HEK293 (cell line): ENCODE data around the gene EIPR1.

Experiments
- CTCF ChIA-PET: fragments of 350-600 bp; formaldehyde crosslinking; extraction: SDS; loops from one replicate; lab custom pipeline; 2021; ENCODE audit warnings: antibody characterized with exemption; lab: Yijun Ruan, JAX
- POLR2A ChIA-PET: fragments of 300-600 bp; formaldehyde crosslinking; extraction: SDS; loops from one replicate; lab custom pipeline; 2020; ENCODE audit warnings: antibody characterized with exemption, inconsistent platforms; lab: Yijun Ruan, JAX
- H3K27ac ChIP-seq: fragments of 200-500 bp; sonication (Bioruptor generic); 2 replicates; pipeline ENCODE4 v1.5.1; 2014; ENCODE audit warnings: low read depth, low read length, control low read depth, inconsistent platforms; ENCODE audit errors: extremely low read depth
- H3K36me3 ChIP-seq, 2 experiments: fragments of 200-500 bp in 1 of 2; sonication (Bioruptor generic) in 1 of 2; 1 replicate in 1 of 2; 2 replicates in 1 of 2; pipeline ENCODE4 v1.5.1; 2014 to 2017; ENCODE audit warnings: inconsistent platforms in 2 of 2, low read length in 2 of 2; ENCODE audit not compliant: control insufficient read depth in 2 of 2, insufficient read depth in 1 of 2
- H3K4me1 ChIP-seq: fragments of 200-500 bp; sonication (Bioruptor generic); 2 replicates; pipeline ENCODE4 v1.5.1; 2014; ENCODE audit warnings: mild to moderate bottlenecking, low read length, inconsistent platforms; ENCODE audit not compliant: control insufficient read depth, insufficient read depth
- H3K4me3 ChIP-seq: 2 replicates; pipeline ENCODE4 v1.5.1; 2011; ENCODE audit warnings: low read depth, mild to moderate bottlenecking, control low read depth, low read length, moderate library complexity
- H3K9me3 ChIP-seq: fragments of 200-500 bp; sonication (Bioruptor generic); 2 replicates; pipeline ENCODE4 v1.5.1; 2014; ENCODE audit warnings: low read depth, low read length, inconsistent platforms; ENCODE audit not compliant: control insufficient read depth, insufficient read depth
- FEZF1 ChIP-seq: fragments of 450-650 bp; formaldehyde crosslinking; IDR thresholded peaks from 2 replicates; pipeline ENCODE4 v1.5.1; 2016; ENCODE audit warnings: missing biosample characterization, missing genetic modification characterization
- SCRT1 ChIP-seq: fragments of 450-650 bp; formaldehyde crosslinking; IDR thresholded peaks from 2 replicates; pipeline ENCODE4 v1.5.1; 2016; ENCODE audit warnings: missing biosample characterization, missing genetic modification characterization, borderline replicate concordance
- SP2 ChIP-seq: fragments of 450-650 bp; formaldehyde crosslinking; IDR thresholded peaks from 2 replicates; pipeline ENCODE4 v1.5.1; 2016; ENCODE audit warnings: missing biosample characterization, missing genetic modification characterization
- ZBTB8A ChIP-seq: fragments of 450-650 bp; formaldehyde crosslinking; IDR thresholded peaks from 2 replicates; pipeline ENCODE4 v1.5.1; 2016; ENCODE audit warnings: missing biosample characterization, missing genetic modification characterization
- ZNF138 ChIP-seq: fragments of 450-650 bp; formaldehyde crosslinking; IDR thresholded peaks from 2 replicates; pipeline ENCODE4 v1.5.1; 2016; ENCODE audit warnings: missing biosample characterization, missing genetic modification characterization, borderline replicate concordance
- ZNF248 ChIP-seq: fragments of 450-650 bp; formaldehyde crosslinking; IDR thresholded peaks from 2 replicates; pipeline ENCODE4 v1.5.1; 2017; ENCODE audit warnings: missing biosample characterization, missing genetic modification characterization
- ZNF433 ChIP-seq: fragments of 450-650 bp; formaldehyde crosslinking; IDR thresholded peaks from 2 replicates; pipeline ENCODE4 v1.5.1; 2016; ENCODE audit warnings: missing biosample characterization, missing genetic modification characterization, low read depth
- ZNF473 ChIP-seq: fragments of 450-650 bp; formaldehyde crosslinking; IDR thresholded peaks from 2 replicates; pipeline ENCODE4 v1.5.1; 2017; ENCODE audit warnings: missing biosample characterization, missing genetic modification characterization
- ZNF48 ChIP-seq: fragments of 450-650 bp; formaldehyde crosslinking; IDR thresholded peaks from 2 replicates; pipeline ENCODE4 v1.5.1; 2016; ENCODE audit warnings: missing biosample characterization, missing genetic modification characterization
- ZNF514 ChIP-seq: fragments of 450-650 bp; formaldehyde crosslinking; IDR thresholded peaks from 2 replicates; pipeline ENCODE4 v1.5.1; 2016; ENCODE audit warnings: missing biosample characterization, missing genetic modification characterization
- ZNF544 ChIP-seq: fragments of 450-650 bp; formaldehyde crosslinking; IDR thresholded peaks from 2 replicates; pipeline ENCODE4 v1.5.0; 2017; ENCODE audit warnings: missing biosample characterization, missing genetic modification characterization
- ZNF558 ChIP-seq: fragments of 450-650 bp; formaldehyde crosslinking; IDR thresholded peaks from 2 replicates; pipeline ENCODE4 v1.5.1; 2016; ENCODE audit warnings: missing biosample characterization, missing genetic modification characterization
- ZNF654 ChIP-seq: fragments of 450-650 bp; formaldehyde crosslinking; IDR thresholded peaks from 2 replicates; pipeline ENCODE4 v1.5.1; 2016; ENCODE audit warnings: low read depth, missing biosample characterization, missing genetic modification characterization
- ZNF660 ChIP-seq: fragments of 450-650 bp; IDR thresholded peaks from 2 replicates; pipeline ENCODE4 v1.5.1; 2018; ENCODE audit warnings: missing biosample characterization, mild to moderate bottlenecking, missing genetic modification characterization
- ZXDB ChIP-seq: fragments of 450-650 bp; formaldehyde crosslinking; IDR thresholded peaks from 2 replicates; pipeline ENCODE4 v1.5.1; 2016; ENCODE audit warnings: missing biosample characterization, missing genetic modification characterization
- TF ChIP-seq, protein P1 (sequence below): fragments of 450-650 bp; formaldehyde crosslinking; IDR thresholded peaks from 2 replicates; pipeline ENCODE4 v1.5.1; 2017; ENCODE audit warnings: missing biosample characterization, missing genetic modification characterization
- TF ChIP-seq, protein P2 (sequence below): fragments of 450-650 bp; formaldehyde crosslinking; IDR thresholded peaks from 2 replicates; pipeline ENCODE4 v1.5.1; 2016; ENCODE audit warnings: missing biosample characterization, missing genetic modification characterization
- TF ChIP-seq, protein P3 (sequence below): fragments of 450-650 bp; formaldehyde crosslinking; IDR thresholded peaks from 2 replicates; pipeline ENCODE4 v1.5.1; 2016; ENCODE audit warnings: missing biosample characterization, missing genetic modification characterization

The EIPR1 gene

DNA sequence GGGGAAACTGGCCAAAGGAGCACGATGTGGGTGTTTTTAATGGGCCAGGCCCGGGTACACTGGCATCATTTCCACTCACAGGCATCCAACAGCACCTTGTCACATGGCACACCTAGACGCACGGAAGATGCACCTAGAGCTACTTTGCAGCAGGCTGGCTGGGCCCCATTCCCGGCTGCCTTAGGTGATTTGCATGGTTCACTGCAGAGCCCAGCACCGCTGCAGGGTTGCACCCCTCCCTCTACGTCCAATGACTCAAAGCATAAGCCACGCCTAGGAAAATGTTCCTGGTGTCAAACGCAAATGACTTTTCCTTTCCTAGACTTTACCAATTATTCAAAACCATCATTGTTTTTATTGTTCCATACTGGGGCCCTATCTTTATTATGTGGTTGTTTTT lies 222.9 kb downstream of the EIPR1 start:
- TF ChIP-seq ZNF544 (tag by site-specific recombination) (no peak), ZNF660 (tag by site-specific recombination) (no peak), ZNF138 (no peak), ZNF433 (tag by site-specific recombination) (no peak), ZNF654 (no peak), ZXDB (tag by site-specific recombination) (no peak), ZNF558 (no peak), SP2 (tag by site-specific recombination) (no peak), ZNF514 (tag by site-specific recombination) (no peak), FEZF1 (tag by site-specific recombination) (no peak), ZBTB8A (tag by site-specific recombination) (no peak)
- TF ChIP-seq, protein P1, sequence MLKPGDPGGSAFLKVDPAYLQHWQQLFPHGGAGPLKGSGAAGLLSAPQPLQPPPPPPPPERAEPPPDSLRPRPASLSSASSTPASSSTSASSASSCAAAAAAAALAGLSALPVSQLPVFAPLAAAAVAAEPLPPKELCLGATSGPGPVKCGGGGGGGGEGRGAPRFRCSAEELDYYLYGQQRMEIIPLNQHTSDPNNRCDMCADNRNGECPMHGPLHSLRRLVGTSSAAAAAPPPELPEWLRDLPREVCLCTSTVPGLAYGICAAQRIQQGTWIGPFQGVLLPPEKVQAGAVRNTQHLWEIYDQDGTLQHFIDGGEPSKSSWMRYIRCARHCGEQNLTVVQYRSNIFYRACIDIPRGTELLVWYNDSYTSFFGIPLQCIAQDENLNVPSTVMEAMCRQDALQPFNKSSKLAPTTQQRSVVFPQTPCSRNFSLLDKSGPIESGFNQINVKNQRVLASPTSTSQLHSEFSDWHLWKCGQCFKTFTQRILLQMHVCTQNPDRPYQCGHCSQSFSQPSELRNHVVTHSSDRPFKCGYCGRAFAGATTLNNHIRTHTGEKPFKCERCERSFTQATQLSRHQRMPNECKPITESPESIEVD (tag by site-specific recombination) = no peak
- H3K27ac ChIP-seq = no peak overlapping the region
- no peak overlapping the region for H3K4me3 ChIP-seq
- H3K36me3 ChIP-seq = no peaks in the 10 kb centered on the region
- no peaks in the 10 kb centered on the region for H3K9me3 ChIP-seq
- ChIA-PET CTCF (interaction anchor here (0.6 kb wide), 1 partner anchor 1108 kb away, joined by 3 read pairs; no protein-coding TSS in a partner anchor), POLR2A (no interaction called here)
- H3K4me1 ChIP-seq = no peaks in the 10 kb centered on the region

DNA sequence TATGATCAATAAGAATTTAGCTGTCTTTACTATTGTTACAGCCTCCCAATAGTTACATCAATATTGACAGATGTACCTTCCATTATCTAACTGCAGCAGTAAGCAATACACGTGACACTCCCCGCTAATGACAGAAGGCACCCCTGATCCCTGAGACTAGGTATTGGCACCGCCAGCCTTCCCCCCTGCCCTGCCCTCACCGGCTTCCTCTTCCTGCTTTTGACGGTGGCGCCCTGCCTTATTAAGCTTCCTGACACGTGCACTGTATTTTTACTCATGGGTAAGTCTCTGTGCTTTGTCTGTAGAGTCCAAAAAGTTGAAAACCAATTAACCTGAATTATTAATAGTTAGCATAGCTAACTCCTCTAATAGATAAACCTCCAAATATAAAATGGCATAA lies 223.5 kb downstream of the EIPR1 start:
- CTCF ChIA-PET = no interaction called here
- no peak overlapping the region for H3K4me3 ChIP-seq
- no peaks in the 10 kb centered on the region for H3K9me3 ChIP-seq
- H3K27ac ChIP-seq = no peak overlapping the region
- TF ChIP-seq, protein P2, sequence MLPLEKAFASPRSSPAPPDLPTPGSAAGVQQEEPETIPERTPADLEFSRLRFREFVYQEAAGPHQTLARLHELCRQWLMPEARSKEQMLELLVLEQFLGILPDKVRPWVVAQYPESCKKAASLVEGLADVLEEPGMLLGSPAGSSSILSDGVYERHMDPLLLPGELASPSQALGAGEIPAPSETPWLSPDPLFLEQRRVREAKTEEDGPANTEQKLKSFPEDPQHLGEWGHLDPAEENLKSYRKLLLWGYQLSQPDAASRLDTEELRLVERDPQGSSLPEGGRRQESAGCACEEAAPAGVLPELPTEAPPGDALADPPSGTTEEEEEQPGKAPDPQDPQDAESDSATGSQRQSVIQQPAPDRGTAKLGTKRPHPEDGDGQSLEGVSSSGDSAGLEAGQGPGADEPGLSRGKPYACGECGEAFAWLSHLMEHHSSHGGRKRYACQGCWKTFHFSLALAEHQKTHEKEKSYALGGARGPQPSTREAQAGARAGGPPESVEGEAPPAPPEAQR = no peak
- TF ChIP-seq FEZF1 (tag by site-specific recombination) (no peak), SCRT1 (tag by site-specific recombination) (no peak), ZNF248 (tag by site-specific recombination) (no peak), ZNF48 (tag by site-specific recombination) (no peak), ZNF473 (tag by site-specific recombination) (no peak), ZNF544 (tag by site-specific recombination) (no peak)
- TF ChIP-seq, protein P3, sequence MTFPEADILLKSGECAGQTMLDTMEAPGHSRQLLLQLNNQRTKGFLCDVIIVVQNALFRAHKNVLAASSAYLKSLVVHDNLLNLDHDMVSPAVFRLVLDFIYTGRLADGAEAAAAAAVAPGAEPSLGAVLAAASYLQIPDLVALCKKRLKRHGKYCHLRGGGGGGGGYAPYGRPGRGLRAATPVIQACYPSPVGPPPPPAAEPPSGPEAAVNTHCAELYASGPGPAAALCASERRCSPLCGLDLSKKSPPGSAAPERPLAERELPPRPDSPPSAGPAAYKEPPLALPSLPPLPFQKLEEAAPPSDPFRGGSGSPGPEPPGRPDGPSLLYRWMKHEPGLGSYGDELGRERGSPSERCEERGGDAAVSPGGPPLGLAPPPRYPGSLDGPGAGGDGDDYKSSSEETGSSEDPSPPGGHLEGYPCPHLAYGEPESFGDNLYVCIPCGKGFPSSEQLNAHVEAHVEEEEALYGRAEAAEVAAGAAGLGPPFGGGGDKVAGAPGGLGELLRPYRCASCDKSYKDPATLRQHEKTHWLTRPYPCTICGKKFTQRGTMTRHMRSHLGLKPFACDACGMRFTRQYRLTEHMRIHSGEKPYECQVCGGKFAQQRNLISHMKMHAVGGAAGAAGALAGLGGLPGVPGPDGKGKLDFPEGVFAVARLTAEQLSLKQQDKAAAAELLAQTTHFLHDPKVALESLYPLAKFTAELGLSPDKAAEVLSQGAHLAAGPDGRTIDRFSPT (tag by site-specific recombination) = no peak
- TF ChIP-seq, all 188 proteins: peak for 0
- POLR2A ChIA-PET = no interaction called here
- no peaks in the 10 kb centered on the region for H3K36me3 ChIP-seq
- H3K4me1 ChIP-seq = no peaks in the 10 kb centered on the region
